Sigmoid colon (tissue), 4 donors: ENCODE data around the gene TAX1BP3.

ENCODE experiments used
- CTCF ChIP-seq, 4 experiments: fragments of 450-650 bp in 3 of 4; fragments of 200-600 bp in 1 of 4; IDR thresholded peaks; one replicate each; pipeline ENCODE4 v1.5.1; 2016 to 2019; ENCODE audit warnings: antibody characterized with exemption in 4 of 4, mild to moderate bottlenecking in 3 of 4, moderate library complexity in 2 of 4
- POLR2AphosphoS5 ChIP-seq, 4 donors: sonication (generic); formaldehyde crosslinking; IDR thresholded peaks; one replicate each; pipeline ENCODE4 v1.6.1; 2017; ENCODE audit warnings: antibody characterized with exemption in 4 of 4

- no peak for TF ChIP-seq POLR2AphosphoS5 (IDR thresholded peaks at IDR 0.05)
- no peak for TF ChIP-seq CTCF (IDR thresholded peaks at IDR 0.05)
These were observed 19.7 kb upstream of the TAX1BP3 start for GRCh38 chr17:3688027-3688553.
